Measurements from ENCODE around the gene PTGS1.

PTGS1 gene

GRCh38 chr9:122444041-122444733, 73.4 kb downstream of the PTGS1 start:
- TF ChIP-seq PKNOX1 (IDR thresholded peaks at IDR 0.05) (no peak), CTBP1 (IDR thresholded peaks at IDR 0.05; ENCODE audit: borderline replicate concordance) (no peak), FOXA1 (IDR thresholded peaks at IDR 0.05) (no peak), FOXM1 (IDR thresholded peaks at IDR 0.05; ENCODE audit: borderline replicate concordance) (no peak), ZNF384 (IDR thresholded peaks at IDR 0.05) (no peak), LEF1 (IDR thresholded peaks at IDR 0.05; ENCODE audit: borderline replicate concordance) (no peak), SP1 (IDR thresholded peaks at IDR 0.05) (no peak), HDGF (IDR thresholded peaks at IDR 0.05; ENCODE audit: borderline replicate concordance) (no peak), ELF4 (IDR thresholded peaks at IDR 0.05) (no peak), BHLHE40 (IDR thresholded peaks at IDR 0.05; ENCODE audit: borderline replicate concordance) (no peak), TARDBP (IDR thresholded peaks at IDR 0.05) (no peak), FOXK2 (IDR thresholded peaks at IDR 0.05) (no peak), L3MBTL2 (conservative IDR thresholded peaks at IDR 0.05) (no peak), SUZ12 (IDR thresholded peaks at IDR 0.05) (no peak)

More at GRCh38 chr9:122444041-122444733, 73.4 kb downstream of the PTGS1 start:
- CTCF ChIA-PET: no interaction called here
- no peak for DNase-seq (ENCODE audit: extremely low spot score)
- POLR2A ChIA-PET: no interaction called here

All from HEK293T (cell line).